Measurements from ENCODE around the gene ARMC2.

DNA sequence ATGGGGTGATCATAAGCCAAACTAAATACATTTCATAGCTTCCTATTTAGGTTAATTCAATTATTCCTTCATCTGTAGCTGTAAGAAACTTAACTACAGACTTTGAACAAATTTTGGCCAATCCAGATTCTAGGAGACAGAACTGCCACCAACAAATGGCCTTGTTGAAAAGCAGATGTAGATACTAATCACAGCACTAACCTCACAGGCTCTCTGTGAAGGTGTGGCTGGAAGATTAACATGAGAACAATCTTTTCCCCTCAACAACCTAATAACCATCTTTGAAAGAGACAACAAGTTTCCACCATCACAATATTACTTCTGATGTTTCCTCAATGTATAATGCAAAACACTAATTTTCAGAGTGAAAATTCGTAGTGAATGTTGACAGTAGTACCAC, 158.6 kb downstream of the ARMC2 start:
- TF ChIP-seq, protein P1, sequence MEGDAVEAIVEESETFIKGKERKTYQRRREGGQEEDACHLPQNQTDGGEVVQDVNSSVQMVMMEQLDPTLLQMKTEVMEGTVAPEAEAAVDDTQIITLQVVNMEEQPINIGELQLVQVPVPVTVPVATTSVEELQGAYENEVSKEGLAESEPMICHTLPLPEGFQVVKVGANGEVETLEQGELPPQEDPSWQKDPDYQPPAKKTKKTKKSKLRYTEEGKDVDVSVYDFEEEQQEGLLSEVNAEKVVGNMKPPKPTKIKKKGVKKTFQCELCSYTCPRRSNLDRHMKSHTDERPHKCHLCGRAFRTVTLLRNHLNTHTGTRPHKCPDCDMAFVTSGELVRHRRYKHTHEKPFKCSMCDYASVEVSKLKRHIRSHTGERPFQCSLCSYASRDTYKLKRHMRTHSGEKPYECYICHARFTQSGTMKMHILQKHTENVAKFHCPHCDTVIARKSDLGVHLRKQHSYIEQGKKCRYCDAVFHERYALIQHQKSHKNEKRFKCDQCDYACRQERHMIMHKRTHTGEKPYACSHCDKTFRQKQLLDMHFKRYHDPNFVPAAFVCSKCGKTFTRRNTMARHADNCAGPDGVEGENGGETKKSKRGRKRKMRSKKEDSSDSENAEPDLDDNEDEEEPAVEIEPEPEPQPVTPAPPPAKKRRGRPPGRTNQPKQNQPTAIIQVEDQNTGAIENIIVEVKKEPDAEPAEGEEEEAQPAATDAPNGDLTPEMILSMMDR (conservative IDR thresholded peaks at IDR 0.05 in 1 of 2, IDR thresholded peaks at IDR 0.05 in 1 of 2; ENCODE audit: extremely low read depth in 1 of 2, insufficient read depth in 1 of 2, low read depth in 1 of 2, low read length in 2 of 2): no peak
- TF ChIP-seq EZH2 (IDR thresholded peaks at IDR 0.05; ENCODE audit: borderline replicate concordance, low read length): no peak
